ENCODE results near the gene MLF1.

DNA sequence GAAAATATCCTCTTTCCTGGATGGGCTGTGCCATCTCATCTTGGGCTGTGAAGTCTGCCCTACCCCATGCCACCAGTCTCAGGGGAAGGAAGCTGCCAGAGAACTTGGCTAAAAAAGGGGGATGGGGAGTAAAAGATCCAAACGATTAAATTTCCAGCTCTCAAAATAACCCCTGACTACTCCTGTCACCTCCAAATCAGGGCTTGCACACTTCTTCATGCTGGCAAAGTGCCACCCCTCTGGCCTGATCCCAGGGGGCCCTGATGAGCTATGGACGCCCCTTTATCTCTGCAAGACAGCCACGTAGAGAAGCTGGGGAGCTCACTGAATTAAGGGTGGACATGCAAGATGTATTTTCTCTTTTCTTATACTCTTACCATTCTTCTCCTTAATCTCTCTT is 1.2 kb upstream of the MLF1 start:
- TF ChIP-seq, protein P1, sequence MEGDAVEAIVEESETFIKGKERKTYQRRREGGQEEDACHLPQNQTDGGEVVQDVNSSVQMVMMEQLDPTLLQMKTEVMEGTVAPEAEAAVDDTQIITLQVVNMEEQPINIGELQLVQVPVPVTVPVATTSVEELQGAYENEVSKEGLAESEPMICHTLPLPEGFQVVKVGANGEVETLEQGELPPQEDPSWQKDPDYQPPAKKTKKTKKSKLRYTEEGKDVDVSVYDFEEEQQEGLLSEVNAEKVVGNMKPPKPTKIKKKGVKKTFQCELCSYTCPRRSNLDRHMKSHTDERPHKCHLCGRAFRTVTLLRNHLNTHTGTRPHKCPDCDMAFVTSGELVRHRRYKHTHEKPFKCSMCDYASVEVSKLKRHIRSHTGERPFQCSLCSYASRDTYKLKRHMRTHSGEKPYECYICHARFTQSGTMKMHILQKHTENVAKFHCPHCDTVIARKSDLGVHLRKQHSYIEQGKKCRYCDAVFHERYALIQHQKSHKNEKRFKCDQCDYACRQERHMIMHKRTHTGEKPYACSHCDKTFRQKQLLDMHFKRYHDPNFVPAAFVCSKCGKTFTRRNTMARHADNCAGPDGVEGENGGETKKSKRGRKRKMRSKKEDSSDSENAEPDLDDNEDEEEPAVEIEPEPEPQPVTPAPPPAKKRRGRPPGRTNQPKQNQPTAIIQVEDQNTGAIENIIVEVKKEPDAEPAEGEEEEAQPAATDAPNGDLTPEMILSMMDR (tag by site-specific recombination; IDR thresholded peaks at IDR 0.05) = no peak
- no peak for TF ChIP-seq ZFP69B (tag by site-specific recombination; IDR thresholded peaks at IDR 0.05)
- TF ChIP-seq ZNF2 (tag by site-specific recombination; IDR thresholded peaks at IDR 0.05) = no peak
- no peak for TF ChIP-seq ZEB2 (tag by site-specific recombination; IDR thresholded peaks at IDR 0.05)
- TF ChIP-seq KLF10 (tag by site-specific recombination; IDR thresholded peaks at IDR 0.05) = no peak
- no peak for TF ChIP-seq RBAK (tag by site-specific recombination; IDR thresholded peaks at IDR 0.05)
- no peak for TF ChIP-seq ZBTB1 (tag by site-specific recombination; IDR thresholded peaks at IDR 0.05)

All from HEK293 (cell line).